Right renal cortex interstitium (tissue), 3 donors: Measurements from ENCODE around the gene WFDC2. TPM values are rescaled to one million over a fixed set of nuclear protein-coding genes. Genes with fewer than 3 reads are reported as not detected.

Experiments used
- polyA plus RNA-seq, 3 donors: library from polyadenylated mRNA; unstranded; fragments of 120-200 nt; gene quantifications; one replicate each; pipeline ENCODE4 v1.2.1, GENCODE V29; 2013; ENCODE audit not compliant: insufficient read length in 3 of 3

WFDC2 gene
- polyA plus RNA-seq, 3 donors: 141 to 180 (median 177) TPM

Other genes with a start within 250 kb of the WFDC2 start
- gene SEMG2, start 248.4 kb upstream of the WFDC2 start, polyA plus RNA-seq: under 1 TPM in 1 of 3 donors, not detected in 2; 0.11 TPM
- not detected for gene SLPI, start 215.2 kb upstream of the WFDC2 start, polyA plus RNA-seq
- not detected for gene RBPJL, start 162.9 kb upstream of the WFDC2 start, polyA plus RNA-seq
- gene MATN4, start 161.5 kb upstream of the WFDC2 start, polyA plus RNA-seq: under 1 TPM; 0.13 to 0.33 (median 0.17) TPM
- 100 to 1,000 TPM; 163 to 174 (median 172) TPM for gene SDC4, start 121.3 kb upstream of the WFDC2 start, polyA plus RNA-seq
- gene SYS1, start 106.6 kb upstream of the WFDC2 start, polyA plus RNA-seq: 10 to 100 TPM; 32.3 to 33.8 (median 33.8) TPM
- 1 to 10 TPM in 1 of 3 donors, under 1 TPM in 2; 0.76 to 1.3 (median 0.79) TPM for gene TP53TG5, start 91.4 kb upstream of the WFDC2 start, polyA plus RNA-seq
- 10 to 100 TPM; 25.0 to 31.1 (median 27.0) TPM for gene DBNDD2, start 61.5 kb upstream of the WFDC2 start, polyA plus RNA-seq
- 100 to 1,000 TPM in 1 of 3 donors, 10 to 100 TPM in 2; 90.8 to 101 (median 97.5) TPM for gene PIGT, start 53.6 kb upstream of the WFDC2 start, polyA plus RNA-seq
- not detected for gene SPINT3, start 45.9 kb downstream of the WFDC2 start, polyA plus RNA-seq
- under 1 TPM in 1 of 3 donors, not detected in 2; 0.19 TPM for gene WFDC6, start 69.7 kb downstream of the WFDC2 start, polyA plus RNA-seq
- under 1 TPM; 0.10 to 0.36 (median 0.32) TPM for gene EPPIN, start 77.6 kb downstream of the WFDC2 start, polyA plus RNA-seq
- under 1 TPM in 1 of 3 donors, not detected in 2; 0.12 TPM for gene WFDC8, start 109.5 kb downstream of the WFDC2 start, polyA plus RNA-seq
- gene WFDC10A, start 160.0 kb downstream of the WFDC2 start, polyA plus RNA-seq: not detected
- not detected for gene WFDC9, start 161.5 kb downstream of the WFDC2 start, polyA plus RNA-seq
- not detected for gene WFDC11, start 200.5 kb downstream of the WFDC2 start, polyA plus RNA-seq
- gene WFDC13, start 232.3 kb downstream of the WFDC2 start, polyA plus RNA-seq: not detected
- not detected for gene WFDC10B, start 235.3 kb downstream of the WFDC2 start, polyA plus RNA-seq